Ovary (tissue), 9 donors: Measurements from ENCODE around the gene MRPL48. TPM values are rescaled to one million over a fixed set of nuclear protein-coding genes. Genes with fewer than 3 reads are reported as not detected.

Experiments
- DNase-seq, 5 donors: peaks; one replicate each; pipeline ENCODE4 v3.0.0-alpha.2; 2019 to 2020
- H3K27ac ChIP-seq, 2 donors: fragments of 200-600 bp; one replicate each; pipeline versions ENCODE4 v1.5.1 to v1.8.0; 2019 to 2022
- H3K27me3 ChIP-seq: fragments of 200-600 bp; one replicate; pipeline ENCODE4 v1.8.0; 2022
- H3K36me3 ChIP-seq: fragments of 200-600 bp; sonication (generic); one replicate; pipeline ENCODE4 v1.5.1; 2019
- H3K4me1 ChIP-seq: one replicate; pipeline ENCODE4 v1.8.1; 2013; ENCODE audit warnings: mild to moderate bottlenecking, moderate library complexity; ENCODE audit not compliant: insufficient read depth
- H3K4me3 ChIP-seq: fragments of 200-600 bp; sonication (generic); one replicate; pipeline ENCODE4 v1.5.1; 2017
- H3K9me3 ChIP-seq, 2 donors: fragments of 200-600 bp in 1 of 2; sonication (generic) in 1 of 2; one replicate each; pipeline versions ENCODE4 v1.5.1 to v1.8.1; 2013 to 2019; ENCODE audit warnings: mild to moderate bottlenecking in 1 of 2, moderate library complexity in 1 of 2
- CTCF ChIP-seq, 3 donors: fragments of 450-650 bp in 2 of 3; fragments of 200-600 bp in 1 of 3; IDR thresholded peaks; one replicate each; pipeline versions ENCODE4 v1.5.1 to v1.8.0; 2016 to 2022; ENCODE audit warnings: antibody characterized with exemption in 3 of 3, mild to moderate bottlenecking in 1 of 3
- EP300 ChIP-seq: sonication (generic); formaldehyde crosslinking; IDR thresholded peaks from one replicate; pipeline ENCODE4 v1.6.1; 2017; ENCODE audit warnings: antibody characterized with exemption
- POLR2A ChIP-seq: fragments of 450-650 bp; IDR thresholded peaks from one replicate; pipeline ENCODE4 v1.6.1; 2017; ENCODE audit warnings: antibody characterized with exemption, mild to moderate bottlenecking, moderate library complexity
- WGBS, 3 donors: extraction: QIAGEN DNeasy Blood & Tissue Kit in 1 of 3; methylation state at CpG; one replicate each; pipeline versions ENCODE4 v1.1.5 to v1.1.7; 2013 to 2017; 5-methylcytosine and 5-hydroxymethylcytosine counted together
- intact Hi-C, 4 donors: fragments of 100-400 bp; cut with DNase I; formaldehyde crosslinking; loops; one replicate each; pipeline versions ENCODE4 v1.11.0 to v1.15.1; 2022 to 2023
- polyA plus RNA-seq, 2 donors: library from polyadenylated mRNA; stranded (reverse); fragments of 200-250 nt in 1 of 2; fragments of 350-450 nt in 1 of 2; fragmentation: Illumina TruSeq in 1 of 2; extraction: RNeasy Lipid Tissue Mini Kit (QIAGEN cat#74804) in 1 of 2; gene quantifications; one replicate each; pipeline ENCODE4 v1.2.3, GENCODE V29; 2013 to 2014
- total RNA-seq, 7 donors: library from RNA; depleted of rRNA in 2 of 7; stranded (reverse); fragments of >200 nt in 2 of 7; fragmentation: NEBNext Ultra II Directional in 3 of 7; extraction: Animal tissue kit (Norgen Biotek cat#: 25700) in 3 of 7; gene quantifications; one replicate each; pipeline versions ENCODE4 v1.1.0 to v1.2.4, GENCODE V29; 2016 to 2023
- donor health status: DM: no; HTN: no; CAD: no; lungs with moderate emphysema.
- donor health status: DM: no; HTN: no; CAD: no.
- donor health status: Bipolar disorder and iron deficiency.
- donor health status: DM: yes; HTN: yes; CAD: no.
- donor health status: DM: no; HTN: no; CAD: no.
- donor health status: DM: yes; HTN: yes; CAD: no.

MRPL48 gene
- total and polyA plus RNA-seq, 9 donors = 18.7 to 33.4 (median 30.4) TPM

DNA sequence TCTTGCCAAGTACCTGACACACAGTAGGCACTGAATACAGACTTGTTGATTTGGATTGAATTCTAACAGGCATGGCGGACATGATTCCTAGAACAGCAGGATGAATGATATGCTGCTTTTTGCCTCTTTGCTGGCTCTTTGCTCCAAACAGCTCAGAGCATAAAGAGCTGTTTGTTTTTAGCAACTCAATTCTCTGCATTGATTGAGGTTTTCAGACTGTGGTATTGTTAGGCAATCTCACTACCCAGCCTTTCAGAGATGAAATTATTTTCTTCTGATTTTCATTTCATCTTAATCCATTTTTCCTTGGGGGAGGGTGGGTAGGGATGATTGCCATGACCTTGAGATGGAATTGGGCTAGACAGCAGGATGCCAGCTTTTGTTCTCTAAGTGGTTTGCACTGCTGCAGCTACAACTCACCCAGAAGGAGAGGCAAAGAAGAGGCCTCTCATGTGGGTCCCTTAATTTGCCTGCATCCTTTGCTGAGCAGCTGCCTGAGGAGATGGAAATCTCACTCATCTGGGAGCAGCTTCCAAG is 68.4 kb downstream of the MRPL48 start:
- no peaks in the 10 kb centered on the region for H3K4me1 ChIP-seq
- no peak overlapping the region for H3K4me3 ChIP-seq
- no peaks in the 10 kb centered on the region for H3K36me3 ChIP-seq
- WGBS, 3 donors = 85 to 92% (median 86%) methylated on average over 1 of the region's 1 CpG
- DNase-seq = no peak
- H3K27ac ChIP-seq = no peak overlapping the region
- H3K27me3 ChIP-seq = no peaks in the 10 kb centered on the region
- intact Hi-C loops = no loop called here
- TF ChIP-seq POLR2A (no peak), EP300 (no peak)
- H3K9me3 ChIP-seq = no peaks in the 10 kb centered on the region

- Histone ChIP-seq H3K27ac (no peak overlapping the region), H3K4me1 (no peaks in the 10 kb centered on the region), H3K36me3 (no peaks in the 10 kb centered on the region), H3K4me3 (no peak overlapping the region), H3K9me3 (no peaks in the 10 kb centered on the region), H3K27me3 (no peaks in the 10 kb centered on the region)
- intact Hi-C loops = no loop called here
- DNase-seq = no peak
- TF ChIP-seq EP300 (no peak), CTCF (IDR thresholded peaks at IDR 0.05) (no peak), POLR2A (no peak)
- WGBS, 3 donors = 90 to 94% (median 92%) methylated on average over 2 of the region's 2 CpGs
Measured at GRCh38 chr11:73859671-73860070, 72.0 kb downstream of the MRPL48 start.

DNA sequence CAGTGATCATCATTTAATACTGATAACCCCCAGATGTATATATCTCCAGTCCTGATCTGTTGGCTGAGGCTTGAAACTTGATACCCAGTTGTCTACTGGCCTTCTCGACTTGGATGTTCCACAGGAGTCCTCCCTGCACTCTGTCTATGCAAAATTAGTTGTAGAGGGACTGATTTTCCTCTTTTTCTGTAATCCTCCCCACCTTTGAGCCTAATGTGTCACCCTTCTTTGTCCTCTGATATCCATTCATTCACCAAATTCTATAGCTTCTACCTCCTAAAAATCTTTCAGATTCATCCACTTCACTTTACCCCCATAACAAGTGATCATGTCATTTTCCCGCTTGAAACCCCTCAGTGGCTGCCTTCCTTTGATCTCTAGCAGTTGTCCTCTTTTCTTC is 72.5 kb downstream of the MRPL48 start:
- no peaks in the 10 kb centered on the region for H3K36me3 ChIP-seq
- DNase-seq = no peak
- no peak overlapping the region for H3K27ac ChIP-seq
- TF ChIP-seq EP300 (no peak), CTCF (IDR thresholded peaks at IDR 0.05) (no peak), POLR2A (no peak)
- 63 to 65% (median 65%) methylated on average over 2 of the region's 2 CpGs for WGBS, 3 donors
- intact Hi-C loops = no loop called here
- H3K27me3 ChIP-seq = no peaks in the 10 kb centered on the region
- H3K4me3 ChIP-seq = no peak overlapping the region
- no peaks in the 10 kb centered on the region for H3K4me1 ChIP-seq
- H3K9me3 ChIP-seq = no peaks in the 10 kb centered on the region

GRCh38 chr11:73862986-73863385 is 75.3 kb downstream of the MRPL48 start:
- no peak for DNase-seq
- no peaks in the 10 kb centered on the region for H3K9me3 ChIP-seq
- no peak overlapping the region for H3K27ac ChIP-seq
- H3K4me3 ChIP-seq = no peak overlapping the region
- peaks cover 4% of the 10 kb centered on the region for H3K4me1 ChIP-seq
- no peaks in the 10 kb centered on the region for H3K36me3 ChIP-seq
- TF ChIP-seq CTCF (IDR thresholded peaks at IDR 0.05) (no peak), POLR2A (no peak), EP300 (no peak)
- WGBS, 3 donors = 49 to 61% (median 58%) methylated on average over 4 of the region's 4 CpGs
- no peaks in the 10 kb centered on the region for H3K27me3 ChIP-seq
- intact Hi-C loops = no loop called here

DNA sequence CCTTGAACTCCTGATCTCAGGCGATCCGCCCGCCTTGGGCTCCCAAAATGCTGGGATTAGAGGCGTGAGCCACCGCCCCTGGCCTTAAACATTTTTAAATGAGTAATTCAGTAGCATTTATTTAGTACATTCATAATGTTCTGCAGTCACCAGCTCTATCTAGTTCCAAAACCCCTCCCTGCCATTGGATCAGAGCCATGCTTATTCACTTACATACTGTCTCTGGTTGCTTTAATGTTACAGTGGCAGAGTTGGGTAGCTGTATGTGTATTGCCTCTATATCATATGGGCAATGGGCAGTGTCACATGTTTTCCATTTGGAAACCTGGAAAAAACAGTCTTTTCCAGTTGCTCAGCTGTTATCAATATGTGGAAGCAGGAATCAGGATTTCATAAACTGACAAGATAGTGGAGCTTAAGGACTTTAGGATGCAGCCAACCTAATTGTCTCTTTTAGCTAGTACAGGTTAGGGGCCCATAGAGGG is 78.5 kb downstream of the MRPL48 start:
- no peak overlapping the region for H3K27ac ChIP-seq
- DNase-seq = peak in 3 of 5 donors; percentile 24 to 47 (median 25)
- H3K4me3 ChIP-seq = no peak overlapping the region
- H3K9me3 ChIP-seq = no peaks in the 10 kb centered on the region
- TF ChIP-seq EP300 (no peak), POLR2A (no peak), CTCF (IDR thresholded peaks at IDR 0.05) (no peak)
- H3K4me1 ChIP-seq = peaks cover 4% of the 10 kb centered on the region
- no peaks in the 10 kb centered on the region for H3K27me3 ChIP-seq
- intact Hi-C loops = no loop called here
- no peaks in the 10 kb centered on the region for H3K36me3 ChIP-seq
- WGBS, 3 donors = 24 to 37% (median 32%) methylated on average over 5 of the region's 5 CpGs
